IMR-90 (cell line): Measurements from ENCODE around the gene CHD6. TPM values are rescaled to one million over a fixed set of nuclear protein-coding genes. Genes with fewer than 3 reads are reported as not detected.

Experiments used
- ATAC-seq: fragments of 200-7000 bp; cut with Tn5 transposase; 2 replicates; pipeline ENCODE4 v1.9.1; 2020; ENCODE audit warnings: low read depth, mild to moderate bottlenecking, moderate library complexity
- BruUV-seq: library from RNA; stranded (reverse); fragments of 400-500 nt; replicated peaks from 2 replicates; lab custom pipeline; 2021; lab: Mats Ljungman, UMichigan
- CTCF ChIA-PET: fragments of 300-600 bp; formaldehyde crosslinking; extraction: SDS; loops from one replicate; lab custom pipeline; 2021; ENCODE audit warnings: antibody characterized with exemption; lab: Yijun Ruan, JAX
- POLR2A ChIA-PET: fragments of 300-600 bp; sonication (Branson Sonifier 250); formaldehyde crosslinking; loops from one replicate; lab custom pipeline; 2022; ENCODE audit warnings: antibody characterized with exemption; ENCODE audit not compliant: unreplicated experiment; lab: Charles Lee
- DNase-seq: peaks from one replicate; pipeline ENCODE4 v3.0.0; 2013
- H2AFZ ChIP-seq: replicated peaks from 2 replicates; pipeline ENCODE3; 2013; ENCODE audit warnings: low read length, mild to moderate bottlenecking; ENCODE audit not compliant: poor library complexity
- H2AK5ac ChIP-seq: 2 replicates; pipeline ENCODE4 v1.6.1; 2013; ENCODE audit warnings: low read depth, low read length, inconsistent platforms
- H2AK9ac ChIP-seq: replicated peaks from 2 replicates; pipeline ENCODE3; 2013; ENCODE audit warnings: mild to moderate bottlenecking, low read depth, low read length, moderate library complexity; ENCODE audit not compliant: poor library complexity
- H2BK120ac ChIP-seq: 2 replicates; pipeline ENCODE4 v1.6.1; 2013; ENCODE audit warnings: low read depth, low read length, inconsistent platforms
- H2BK15ac ChIP-seq: 3 replicates; pipeline ENCODE4 v1.6.1; 2013; ENCODE audit warnings: low read depth, low read length, inconsistent platforms
- H2BK20ac ChIP-seq: 2 replicates; pipeline ENCODE4 v1.6.1; 2013; ENCODE audit warnings: low read depth, mild to moderate bottlenecking, inconsistent platforms, low read length, moderate library complexity
- H2BK5ac ChIP-seq: 2 replicates; pipeline ENCODE4 v1.6.1; 2013; ENCODE audit warnings: mild to moderate bottlenecking, low read depth, low read length, inconsistent platforms; ENCODE audit not compliant: poor library complexity, severe bottlenecking
- H3K14ac ChIP-seq: replicated peaks from 2 replicates; pipeline ENCODE4 v1.6.1; 2013; ENCODE audit warnings: low read depth, low read length, inconsistent platforms
- H3K18ac ChIP-seq: 2 replicates; pipeline ENCODE4 v1.6.1; 2013; ENCODE audit warnings: low read depth, low read length, control low read depth
- H3K23ac ChIP-seq: 2 replicates; pipeline ENCODE4 v1.6.1; 2013; ENCODE audit warnings: low read depth, low read length, inconsistent platforms
- H3K27ac ChIP-seq: 2 replicates; pipeline ENCODE4 v1.5.1; 2013; ENCODE audit warnings: mild to moderate bottlenecking, control low read depth, low read length; ENCODE audit not compliant: insufficient read depth
- H3K27me3 ChIP-seq: 2 replicates; pipeline ENCODE4 v1.6.1; 2013; ENCODE audit warnings: low read length; ENCODE audit not compliant: control insufficient read depth, insufficient read depth
- H3K36me3 ChIP-seq: 2 replicates; pipeline ENCODE4 v1.6.1; 2013; ENCODE audit warnings: low read length, mixed read lengths; ENCODE audit not compliant: control insufficient read depth, insufficient read depth
- H3K4ac ChIP-seq: 2 replicates; pipeline ENCODE4 v1.6.1; 2013; ENCODE audit warnings: low read depth, low read length, inconsistent platforms
- H3K4me1 ChIP-seq: 2 replicates; pipeline ENCODE4 v1.6.1; 2013; ENCODE audit warnings: low read length, mixed read lengths; ENCODE audit not compliant: control insufficient read depth, insufficient read depth
- H3K4me2 ChIP-seq: 2 replicates; pipeline ENCODE4 v1.6.1; 2013; ENCODE audit warnings: low read depth, mild to moderate bottlenecking, control low read depth, low read length, moderate library complexity
- H3K4me3 ChIP-seq: 2 replicates; pipeline ENCODE4 v1.5.1; 2013; ENCODE audit warnings: low read depth, mild to moderate bottlenecking, control low read depth, low read length, moderate library complexity; ENCODE audit not compliant: insufficient read depth
- H3K56ac ChIP-seq: 2 replicates; pipeline ENCODE4 v1.6.1; 2013; ENCODE audit warnings: low read length, inconsistent platforms; ENCODE audit not compliant: insufficient read depth; ENCODE audit errors: extremely low read depth
- H3K79me1 ChIP-seq, 2 experiments: 2 replicates each; pipeline ENCODE4 v1.6.1; 2013; ENCODE audit warnings: low read length in 2 of 2, inconsistent platforms in 1 of 2, low read depth in 1 of 2
- H3K9ac ChIP-seq: 2 replicates; pipeline ENCODE4 v1.6.1; 2013; ENCODE audit warnings: low read depth, low read length, control low read depth
- H3K9me1 ChIP-seq: 2 replicates; pipeline ENCODE4 v1.6.1; 2013; ENCODE audit warnings: low read length, inconsistent platforms; ENCODE audit not compliant: insufficient read depth
- H3K9me3 ChIP-seq: 2 replicates; pipeline ENCODE4 v1.6.1; 2013; ENCODE audit warnings: low read length; ENCODE audit not compliant: control insufficient read depth, insufficient read depth
- H4K20me1 ChIP-seq: 2 replicates; pipeline ENCODE4 v1.6.1; 2013; ENCODE audit warnings: low read length, inconsistent platforms; ENCODE audit not compliant: insufficient read depth
- H4K5ac ChIP-seq: 2 replicates; pipeline ENCODE4 v1.6.1; 2013; ENCODE audit warnings: mild to moderate bottlenecking, low read depth, low read length, control low read depth
- H4K8ac ChIP-seq, 2 experiments: 2 replicates each; pipeline ENCODE4 v1.6.1; 2013; ENCODE audit warnings: low read depth in 2 of 2, low read length in 2 of 2, control low read depth in 1 of 2, inconsistent platforms in 1 of 2
- H4K91ac ChIP-seq: 2 replicates; pipeline ENCODE4 v1.6.1; 2013; ENCODE audit warnings: low read depth, low read length, inconsistent platforms; ENCODE audit not compliant: insufficient read depth
- BHLHE40 ChIP-seq: fragments of 150-350 bp; IDR thresholded peaks from 2 replicates; pipeline ENCODE4 v1.6.1; 2016; ENCODE audit warnings: mild to moderate bottlenecking, low read depth, low read length
- CEBPB ChIP-seq: IDR thresholded peaks from 2 replicates; pipeline ENCODE4 v1.6.1; 2012; ENCODE audit warnings: low read depth, low read length, improper control_type of control experiment
- ELK1 ChIP-seq: fragments of 150-350 bp; IDR thresholded peaks from 2 replicates; pipeline ENCODE4 v1.6.1; 2016; ENCODE audit warnings: low read depth, mild to moderate bottlenecking, low read length, moderate library complexity, borderline replicate concordance
- MXI1 ChIP-seq: IDR thresholded peaks from 2 replicates; pipeline ENCODE4 v1.6.1; 2012; ENCODE audit warnings: low read depth, mild to moderate bottlenecking, low read length, moderate library complexity, borderline replicate concordance
- RFX5 ChIP-seq: IDR thresholded peaks from 2 replicates; pipeline ENCODE4 v1.8.0; 2012; ENCODE audit warnings: low read depth, mild to moderate bottlenecking, low read length, moderate library complexity
- USF2 ChIP-seq: fragments of 150-350 bp; IDR thresholded peaks from 2 replicates; pipeline ENCODE4 v1.6.1; 2017; ENCODE audit warnings: mild to moderate bottlenecking, antibody characterized with exemption, low read length, low read depth
- dilution Hi-C: fragments of 300-500 bp; cut with HindIII; formaldehyde crosslinking; loops from one replicate; pipeline ENCODE4 v1.14.3; 2018; ENCODE audit warnings: low sequenced_read_pairs; ENCODE audit not compliant: unreplicated experiment
- in situ Hi-C: fragments of 300-500 bp; cut with MboI; formaldehyde crosslinking; loops from 3 replicates; pipeline ENCODE4 v1.14.3; 2019; ENCODE audit warnings: low sequenced_read_pairs, inconsistent platforms, mixed read lengths
- intact Hi-C: fragments of 100-400 bp; cut with micrococcal nuclease; formaldehyde crosslinking; loops from 2 replicates; pipeline ENCODE4 v1.10.0; 2022
- polyA plus RNA-seq, 3 experiments: library from polyadenylated mRNA; depleted of rRNA; stranded (reverse); fragments of >200 nt; gene quantifications; 2 replicates each; pipeline ENCODE4 v1.2.3, GENCODE V29; 2012; ENCODE audit warnings: low replicate concordance in 1 of 3
- total RNA-seq: library from RNA; depleted of rRNA; stranded (reverse); fragments of >200 nt; gene quantifications from 2 replicates; pipeline ENCODE4 v1.2.3, GENCODE V29; 2012

The CHD6 gene
- total and polyA plus RNA-seq, 2 of the 4 experiments (the other 2 are of a cell fraction) = 8.8 to 26.7 TPM

GRCh38 chr20:41432746-41433145 is 185.4 kb downstream of the CHD6 start:
- Histone ChIP-seq H2BK15ac (no peak overlapping the region), H3K36me3 (peaks cover 15% of the 10 kb centered on the region), H3K9ac (no peak overlapping the region), H2AFZ (no peak overlapping the region), H4K8ac (no peak overlapping the region), H3K4me2 (no peak overlapping the region), H3K4ac (no peak overlapping the region), H3K9me3 (no peaks in the 10 kb centered on the region; the same call in 1 of the 2 replicates), H3K79me1 (0 out of 4 replicates have a peak, but pooled peaks cover 0 to 3% of the 10 kb centered on the region in 2 experiments), H3K4me1 (peaks cover 11% of the 10 kb centered on the region), H3K23ac (no peak overlapping the region), H2AK9ac (no peak overlapping the region), H3K14ac (no peak overlapping the region), H2BK5ac (peak overlapping the region; percentile 33), H4K5ac (no peak overlapping the region), H3K18ac (no peak overlapping the region), H4K20me1 (no peaks in the 10 kb centered on the region; the same call in 1 of the 2 replicates), H3K4me3 (no peak overlapping the region), H2AK5ac (no peak overlapping the region), H4K91ac (no peak overlapping the region), H2BK20ac (no peak overlapping the region), H3K56ac (no peak overlapping the region), H3K9me1 (peaks cover 2% of the 10 kb centered on the region), H2BK120ac (no peak overlapping the region), H3K27me3 (no peaks in the 10 kb centered on the region), H3K27ac (no peak overlapping the region)
- ATAC-seq (no peak), DNase-seq (no peak)
- intact Hi-C loops (no loop called here), dilution Hi-C loops (no loop called here), in situ Hi-C loops (no loop called here)
- no peak for TF ChIP-seq MXI1
- no peak for TF ChIP-seq BHLHE40
- TF ChIP-seq USF2 = no peak
- TF ChIP-seq CEBPB = no peak
- no peak for TF ChIP-seq ELK1
- no peak for TF ChIP-seq RFX5
- POLR2A ChIA-PET = no interaction called here
- CTCF ChIA-PET = no interaction called here
- no TSS peak for BruUV-seq
